ENCODE results near the gene IFITM2.
"Not testable (repeated sequence)": the region's sequence is repeated elsewhere in the genome, so short reads cannot be mapped to it uniquely, and the experiment has no call there.

Gene IFITM2

DNA sequence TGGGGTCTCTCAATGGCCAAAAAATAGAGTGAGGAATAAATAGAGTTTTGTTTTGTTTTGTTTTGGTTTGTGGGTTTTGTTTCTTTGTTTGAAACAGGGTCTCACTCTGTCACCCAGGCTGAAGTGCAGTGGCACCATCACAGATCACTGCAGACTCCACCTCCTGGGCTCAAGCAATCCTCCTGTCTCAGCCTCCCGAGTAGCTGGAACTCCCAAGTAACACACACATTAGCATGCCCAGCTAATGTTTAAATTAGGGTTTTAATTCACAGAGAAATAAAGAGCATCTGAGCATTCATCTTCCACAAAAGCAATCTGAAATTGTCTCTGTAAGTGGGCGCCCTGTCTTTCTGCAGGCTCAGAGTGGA lies 22.3 kb downstream of the IFITM2 start:
- H3K4me3 ChIP-seq (ENCODE audit: low read depth, low read length), result no peak overlapping the region
- TF ChIP-seq, protein P1, sequence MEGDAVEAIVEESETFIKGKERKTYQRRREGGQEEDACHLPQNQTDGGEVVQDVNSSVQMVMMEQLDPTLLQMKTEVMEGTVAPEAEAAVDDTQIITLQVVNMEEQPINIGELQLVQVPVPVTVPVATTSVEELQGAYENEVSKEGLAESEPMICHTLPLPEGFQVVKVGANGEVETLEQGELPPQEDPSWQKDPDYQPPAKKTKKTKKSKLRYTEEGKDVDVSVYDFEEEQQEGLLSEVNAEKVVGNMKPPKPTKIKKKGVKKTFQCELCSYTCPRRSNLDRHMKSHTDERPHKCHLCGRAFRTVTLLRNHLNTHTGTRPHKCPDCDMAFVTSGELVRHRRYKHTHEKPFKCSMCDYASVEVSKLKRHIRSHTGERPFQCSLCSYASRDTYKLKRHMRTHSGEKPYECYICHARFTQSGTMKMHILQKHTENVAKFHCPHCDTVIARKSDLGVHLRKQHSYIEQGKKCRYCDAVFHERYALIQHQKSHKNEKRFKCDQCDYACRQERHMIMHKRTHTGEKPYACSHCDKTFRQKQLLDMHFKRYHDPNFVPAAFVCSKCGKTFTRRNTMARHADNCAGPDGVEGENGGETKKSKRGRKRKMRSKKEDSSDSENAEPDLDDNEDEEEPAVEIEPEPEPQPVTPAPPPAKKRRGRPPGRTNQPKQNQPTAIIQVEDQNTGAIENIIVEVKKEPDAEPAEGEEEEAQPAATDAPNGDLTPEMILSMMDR (IDR thresholded peaks at IDR 0.05; ENCODE audit: control insufficient read depth, extremely low read depth, insufficient read depth), result no peak
- DNase-seq (ENCODE audit: low read depth), result no peak

DNA sequence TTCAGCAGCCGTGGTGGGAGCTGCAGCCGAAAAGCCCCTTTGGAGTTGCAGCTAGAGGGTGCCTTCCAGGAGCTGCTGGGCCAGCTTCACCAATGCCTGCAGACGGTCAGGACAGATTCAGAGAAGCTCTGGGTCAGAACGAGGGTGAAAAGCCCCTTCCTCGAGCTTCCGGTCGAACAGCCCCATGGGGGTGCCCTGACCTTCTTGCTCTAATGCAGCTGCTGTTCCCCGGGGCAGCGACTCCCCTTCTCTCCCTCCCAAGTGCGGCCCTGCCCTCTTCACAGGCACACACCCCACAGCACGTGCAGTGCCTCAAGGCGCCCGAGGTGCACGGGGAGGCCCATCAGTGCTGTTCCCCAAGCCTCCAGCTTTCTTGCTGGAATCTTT lies 22.7 kb downstream of the IFITM2 start:
- TF ChIP-seq, protein P1 (IDR thresholded peaks at IDR 0.05; ENCODE audit: control insufficient read depth, extremely low read depth, insufficient read depth), result no peak
- no peak for DNase-seq (ENCODE audit: low read depth)
- no peak overlapping the region for H3K4me3 ChIP-seq (ENCODE audit: low read depth, low read length)

DNA sequence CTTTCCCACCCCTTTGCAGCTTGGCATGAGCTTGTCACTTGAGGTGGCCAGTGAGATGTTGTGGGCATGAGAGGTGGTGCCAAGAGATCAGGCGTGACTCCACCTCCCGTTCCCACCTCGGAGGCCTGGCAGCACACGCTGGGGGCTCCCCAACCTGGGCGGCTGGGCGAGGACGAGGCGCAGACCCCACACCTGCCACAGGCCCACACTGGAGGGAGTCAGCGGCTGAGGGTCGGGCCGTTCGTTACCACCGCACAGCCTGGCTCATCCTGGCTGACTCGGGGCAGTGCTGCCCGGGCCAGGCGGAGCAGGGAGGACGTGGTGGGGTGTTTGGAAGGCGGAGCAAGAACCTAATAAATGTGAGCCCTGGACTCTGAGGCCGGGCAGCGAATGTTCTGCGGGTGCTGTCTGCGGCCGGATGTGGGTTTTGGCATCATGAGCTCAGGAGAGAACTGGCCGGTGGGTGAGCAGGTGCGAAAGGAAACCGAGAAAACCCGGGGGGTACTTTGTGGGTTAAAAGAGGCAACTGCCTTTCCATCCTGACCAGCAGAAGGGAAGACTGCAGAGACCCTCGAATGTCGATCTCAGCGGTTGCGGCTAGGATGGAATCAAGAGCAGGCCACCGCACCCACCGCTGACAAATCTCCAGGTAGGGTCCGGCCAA lies 23.2 kb downstream of the IFITM2 start:
- DNase-seq (ENCODE audit: low read depth), result no peak
- no peak overlapping the region for H3K4me3 ChIP-seq (ENCODE audit: low read depth, low read length)
- TF ChIP-seq, protein P1 (IDR thresholded peaks at IDR 0.05; ENCODE audit: control insufficient read depth, extremely low read depth, insufficient read depth), result no peak

DNA sequence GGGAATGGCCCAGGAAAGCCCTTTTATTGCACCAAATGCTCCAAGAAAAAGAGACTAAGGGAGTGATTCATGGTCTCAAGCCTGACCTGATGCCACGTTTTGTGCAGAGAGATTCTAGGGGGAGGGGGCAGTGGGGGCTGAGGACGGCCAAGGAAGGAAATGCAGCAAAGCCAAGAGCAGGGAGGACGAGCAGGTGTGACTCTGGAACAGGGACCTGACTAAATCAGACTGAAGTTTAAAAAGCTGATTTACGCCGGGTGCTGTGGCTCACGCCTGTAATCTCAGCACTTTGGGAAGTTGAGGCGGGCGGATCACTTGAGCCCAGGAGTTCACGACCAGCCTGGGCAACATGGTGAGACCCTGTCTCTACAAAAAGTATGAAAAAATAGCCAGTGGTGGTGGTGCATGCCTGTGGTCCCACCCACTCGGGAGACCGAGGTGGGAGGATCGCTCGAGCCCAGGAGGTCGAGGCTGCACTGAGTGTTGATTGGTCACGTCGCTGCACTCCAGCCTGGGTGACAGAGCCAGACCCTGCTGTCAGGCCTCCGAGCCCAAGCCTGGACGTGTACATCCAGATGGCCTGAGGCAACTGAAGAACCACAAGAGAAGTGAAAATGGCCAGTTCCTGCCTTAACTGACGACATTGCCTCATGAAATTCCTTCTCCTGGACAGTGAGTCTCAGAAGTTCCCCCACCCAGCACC lies 23.9 kb downstream of the IFITM2 start:
- no peak overlapping the region for H3K4me3 ChIP-seq (ENCODE audit: low read depth, low read length)
- no peak for DNase-seq (ENCODE audit: low read depth)
- TF ChIP-seq, protein P1 (IDR thresholded peaks at IDR 0.05; ENCODE audit: control insufficient read depth, extremely low read depth, insufficient read depth), result no peak

- TF ChIP-seq, protein P1 (IDR thresholded peaks at IDR 0.05; ENCODE audit: control insufficient read depth, extremely low read depth, insufficient read depth), result no peak
- H3K4me3 ChIP-seq (ENCODE audit: low read depth, low read length), result no peak overlapping the region
- no peak for DNase-seq (ENCODE audit: low read depth)
Measured at GRCh38 chr11:332651-333480, 25.2 kb downstream of the IFITM2 start.

- not testable (repeated sequence) for DNase-seq (ENCODE audit: low read depth)
Measured at GRCh38 chr11:333616-334263, 26.1 kb downstream of the IFITM2 start.

More at GRCh38 chr11:333616-334263, 26.1 kb downstream of the IFITM2 start:
- not testable (repeated sequence) for H3K4me3 ChIP-seq (ENCODE audit: low read depth, low read length)

Data from LNCaP clone FGC (cell line).